Stimulated activated CD4-positive, alpha-beta T cell treated with anti-CD3 and anti-CD28 coated beads, Interleukin-15, amount 100 ng/mL, for 48 hours (primary cell): Measurements from ENCODE around the gene KRT14.
A peak's percentile ranks its signal among the peaks of the same experiment; 100 is the strongest.
"Not testable (repeated sequence)": the region's sequence is repeated elsewhere in the genome, so short reads cannot be mapped to it uniquely, and the experiment has no call there.

Experiments used
- DNase-seq, 2 donors: peaks; one replicate each; pipeline ENCODE4 v3.0.0-alpha.2; 2020; ENCODE audit warnings: low read depth in 2 of 2

KRT14 gene

DNA sequence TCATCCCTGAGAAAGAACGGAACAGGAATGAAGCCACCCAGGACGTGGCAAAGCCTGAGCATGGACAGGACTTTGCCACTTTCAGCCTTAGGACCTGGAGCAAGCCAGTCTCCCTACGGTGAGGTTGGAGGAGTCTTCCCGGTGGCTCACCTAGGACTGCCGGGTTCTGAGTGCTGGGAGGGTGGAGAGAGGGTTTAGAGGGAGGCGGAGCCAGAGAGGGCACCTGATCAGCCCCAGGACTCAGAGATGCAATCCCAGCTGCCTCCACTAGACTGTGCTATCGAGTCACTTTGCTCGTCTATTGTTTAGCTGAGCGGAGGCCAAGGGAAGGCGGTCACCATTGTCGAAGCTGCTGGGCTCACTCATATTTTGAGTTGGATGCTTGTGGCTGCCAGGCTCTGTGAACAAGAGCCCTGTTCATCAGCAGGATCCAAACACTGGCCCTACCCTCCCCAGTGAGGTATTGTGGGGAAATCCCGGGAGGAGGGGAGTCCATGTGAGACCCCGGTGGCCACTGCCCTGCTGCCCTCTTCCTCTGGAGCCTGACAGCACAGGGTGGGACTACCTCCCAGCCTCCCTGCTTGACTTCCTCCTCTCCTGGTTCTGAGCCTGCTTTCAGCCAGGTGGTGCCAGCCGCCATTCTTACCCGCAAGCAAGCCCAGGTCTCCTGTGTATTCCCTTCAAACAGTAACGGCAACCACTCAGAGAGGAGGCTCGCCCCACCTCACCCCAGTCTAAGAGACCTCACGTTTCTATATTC, 7.0 kb downstream of the KRT14 start:
- DNase-seq: peak; percentile 58 to 77

DNA sequence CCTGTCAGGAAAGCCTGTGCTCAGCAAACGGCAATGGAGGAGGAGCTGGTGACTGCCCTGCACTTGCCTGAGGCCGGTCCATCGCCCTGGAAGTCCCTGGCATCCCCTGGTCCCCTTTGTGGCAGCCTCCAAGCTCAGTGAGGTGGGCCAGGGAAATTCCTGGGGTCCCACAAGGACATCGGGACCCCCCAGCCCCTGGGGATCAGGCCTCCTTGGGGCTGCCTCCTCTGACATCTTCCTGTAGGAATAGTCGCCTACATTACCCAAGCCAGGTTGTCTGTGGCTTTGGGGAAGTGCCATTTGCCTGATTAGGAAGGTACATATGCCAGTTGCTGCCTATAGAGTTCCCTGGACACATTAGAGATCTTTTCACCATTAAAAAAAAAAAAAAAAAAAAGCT, 7.7 kb downstream of the KRT14 start:
- DNase-seq: no peak

DNA sequence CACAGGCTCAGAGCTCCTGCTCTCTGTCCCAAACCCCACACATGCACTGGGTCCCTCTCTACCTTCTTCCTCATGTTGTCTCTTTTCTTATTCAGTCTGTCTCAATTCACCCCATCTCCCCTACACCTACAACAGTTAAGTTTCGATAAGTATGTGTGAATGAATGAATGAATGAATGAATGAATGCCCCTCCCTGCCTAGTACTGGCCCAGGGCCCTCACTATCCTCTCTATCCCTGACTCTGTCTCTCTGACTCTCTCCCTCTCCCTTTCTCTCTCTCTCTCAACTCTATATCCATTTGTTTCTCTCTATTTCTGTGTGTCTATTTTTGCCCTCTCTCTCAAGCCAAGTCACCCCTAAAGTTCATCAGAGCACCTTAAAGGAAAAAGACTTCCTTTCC, 8.2 kb downstream of the KRT14 start:
- no peak for DNase-seq

DNA sequence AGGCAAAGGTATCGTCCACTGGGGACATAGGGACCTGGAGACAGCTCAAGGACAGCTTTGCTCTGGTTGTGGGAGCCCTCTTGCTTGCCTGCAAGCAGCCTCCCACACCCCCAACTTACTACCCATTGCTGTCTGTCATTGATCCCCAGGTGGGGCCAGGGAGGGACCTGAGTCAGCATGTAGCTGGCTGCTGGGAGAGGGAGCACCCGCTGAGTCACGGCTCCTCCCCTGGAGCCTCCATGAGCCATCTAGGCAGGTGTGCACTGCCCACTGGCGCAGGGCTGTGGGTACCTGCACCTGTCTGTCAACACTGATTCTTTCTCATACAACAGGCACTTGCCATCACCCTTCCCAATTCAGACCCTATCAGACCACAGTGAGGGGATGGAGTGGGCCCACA, 10.0 kb downstream of the KRT14 start:
- DNase-seq: not testable (repeated sequence)

DNA sequence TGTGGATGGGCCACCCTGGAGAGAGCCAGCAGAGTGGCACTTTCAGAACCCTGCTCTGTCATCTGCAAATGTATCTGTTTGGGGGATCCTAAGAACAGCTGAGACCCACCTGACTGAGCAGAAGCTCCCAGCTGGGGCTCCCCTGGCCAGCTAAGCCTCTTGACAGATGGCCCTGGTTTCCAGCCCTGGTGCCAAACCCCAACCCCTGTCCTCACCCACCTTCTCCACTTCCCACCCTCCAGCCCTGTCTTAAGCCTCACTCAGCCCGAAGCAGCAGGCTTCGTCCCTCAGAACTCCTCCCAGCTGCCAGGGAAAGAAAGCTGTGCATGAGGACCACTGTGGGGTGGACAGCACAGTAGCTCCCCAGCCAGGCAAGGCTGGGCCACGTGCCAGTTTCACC, 11.4 kb downstream of the KRT14 start:
- no peak for DNase-seq

DNA sequence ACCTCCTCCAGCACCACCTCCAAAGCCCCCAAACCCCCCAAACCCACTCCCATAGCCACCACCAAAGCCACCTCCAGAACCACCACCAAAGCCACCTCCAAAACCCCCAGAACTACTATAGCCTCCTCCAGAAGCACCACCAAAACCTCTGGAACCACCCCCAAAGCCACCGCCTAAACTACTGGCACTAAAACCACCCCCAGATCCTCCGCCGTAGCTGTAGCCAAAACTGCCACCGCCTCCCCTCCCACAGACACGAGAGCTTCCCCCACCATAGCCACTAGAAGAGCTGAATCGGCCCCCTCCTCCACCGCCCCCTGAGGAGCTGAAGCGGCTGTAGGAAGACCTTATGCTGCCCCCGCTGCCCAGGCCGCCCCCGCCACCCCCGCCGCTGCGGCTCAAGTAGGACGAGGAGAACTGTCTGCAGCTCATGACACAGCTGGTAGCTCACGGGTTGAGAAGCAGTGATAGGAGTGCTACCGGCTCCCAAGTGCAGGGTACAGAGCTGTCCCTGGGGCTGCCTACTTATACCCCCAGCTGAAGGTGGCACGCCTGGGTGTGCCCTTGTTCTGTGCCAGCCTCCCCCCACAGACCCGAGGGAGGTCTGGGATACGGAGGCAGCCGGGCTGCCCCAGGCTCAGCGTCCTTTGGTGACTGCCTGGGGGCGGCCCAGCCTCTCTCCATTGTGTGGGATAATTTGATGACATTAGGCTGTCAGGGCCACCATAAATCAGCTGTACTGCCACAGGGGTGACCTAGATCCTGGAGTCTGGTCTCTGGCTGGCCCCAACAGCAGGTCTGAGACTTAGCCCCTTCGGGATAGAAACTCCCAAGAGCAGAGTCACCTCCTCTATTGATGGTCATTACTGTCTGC, 14.9 kb downstream of the KRT14 start, which contains the start of gene KRT9:
Gene KRT9 (minus strand): TSS at position 499 of the 874 bp plus-strand sequence. CDS start 67 bp downstream, at position 432.
- DNase-seq: no peak

DNA sequence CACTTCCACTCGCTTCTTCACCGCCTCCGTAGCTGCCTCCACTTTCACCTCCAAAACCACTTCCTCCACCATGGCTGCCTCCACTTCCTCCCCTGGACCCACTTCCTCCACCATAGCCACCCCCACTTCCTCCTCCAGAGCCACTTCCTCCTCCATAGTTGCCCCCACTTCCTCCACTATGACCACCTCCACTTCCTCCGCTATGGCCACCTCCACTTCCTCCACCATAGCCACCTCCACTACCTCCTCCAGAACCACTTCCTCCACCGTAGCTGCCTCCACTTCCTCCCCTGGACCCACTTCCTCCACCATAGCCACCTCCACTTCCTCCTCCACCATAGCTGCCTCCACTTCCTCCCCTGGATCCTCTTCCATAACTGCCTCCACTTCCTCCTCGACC, 19.4 kb downstream of the KRT14 start:
- DNase-seq: no peak

DNA sequence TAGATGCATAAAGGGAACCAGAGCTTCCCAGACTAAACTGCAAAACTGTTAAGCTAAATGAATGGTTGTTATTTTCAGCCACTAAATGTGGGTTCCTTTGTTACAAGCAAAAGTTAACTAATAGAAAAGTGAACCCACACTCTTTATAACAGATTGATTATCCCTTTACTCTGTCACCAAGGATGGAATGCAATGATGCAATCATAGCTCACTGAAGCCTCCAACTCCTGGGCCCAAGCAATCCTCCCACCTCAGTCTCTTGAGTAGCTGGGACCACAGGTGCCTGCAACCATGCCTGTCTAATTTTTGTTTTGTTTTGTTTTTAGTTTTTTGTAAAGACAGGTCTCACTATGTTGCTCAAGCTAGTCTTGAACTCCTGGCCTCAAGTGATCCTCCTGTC, 21.4 kb downstream of the KRT14 start:
- no peak for DNase-seq

DNA sequence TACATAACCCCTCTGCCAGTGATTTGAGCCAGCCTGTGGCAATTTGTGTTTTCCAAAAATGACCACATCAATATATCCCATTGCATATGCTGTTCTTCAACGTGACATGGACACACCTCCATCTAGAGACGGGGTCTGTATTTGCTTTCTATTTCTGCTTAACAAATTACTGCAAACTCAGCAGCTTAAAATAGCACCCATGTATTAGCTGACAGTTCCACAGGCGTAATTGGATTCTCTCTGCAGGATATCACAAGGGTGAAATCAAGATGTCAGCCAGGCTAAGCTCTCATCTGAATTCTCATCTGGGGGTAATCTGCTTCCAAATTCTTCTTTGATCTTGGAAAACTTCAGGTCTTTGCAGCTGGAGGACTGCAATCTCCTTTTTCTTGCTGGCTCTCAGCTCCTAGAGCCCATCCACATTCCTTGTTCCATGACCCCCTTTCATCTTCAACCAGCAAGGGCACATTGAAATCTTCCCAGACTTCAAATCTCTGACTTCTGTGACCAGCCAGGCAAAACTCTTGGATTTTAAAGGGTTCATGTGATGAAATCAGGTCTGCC, 23.0 kb downstream of the KRT14 start:
- no peak for DNase-seq

DNA sequence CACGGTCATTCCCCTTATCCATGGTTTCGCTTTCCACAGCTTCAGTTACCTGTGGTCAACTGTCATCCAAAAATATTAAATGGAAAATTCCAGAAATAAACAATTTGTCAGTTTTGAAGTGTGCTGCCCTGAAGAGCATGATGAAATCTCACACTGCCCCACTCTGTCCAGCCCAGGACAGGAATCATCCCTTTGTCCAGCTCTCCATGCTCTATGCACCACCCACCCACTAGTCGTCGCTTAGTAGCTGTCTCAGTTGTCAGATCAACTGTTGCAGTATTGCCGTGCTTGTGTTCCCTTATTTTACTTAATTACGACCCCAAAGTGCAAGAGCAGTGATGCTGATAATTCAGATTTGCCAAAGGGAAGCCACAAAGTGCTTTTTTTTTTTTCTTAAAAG, 25.1 kb downstream of the KRT14 start:
- no peak for DNase-seq

DNA sequence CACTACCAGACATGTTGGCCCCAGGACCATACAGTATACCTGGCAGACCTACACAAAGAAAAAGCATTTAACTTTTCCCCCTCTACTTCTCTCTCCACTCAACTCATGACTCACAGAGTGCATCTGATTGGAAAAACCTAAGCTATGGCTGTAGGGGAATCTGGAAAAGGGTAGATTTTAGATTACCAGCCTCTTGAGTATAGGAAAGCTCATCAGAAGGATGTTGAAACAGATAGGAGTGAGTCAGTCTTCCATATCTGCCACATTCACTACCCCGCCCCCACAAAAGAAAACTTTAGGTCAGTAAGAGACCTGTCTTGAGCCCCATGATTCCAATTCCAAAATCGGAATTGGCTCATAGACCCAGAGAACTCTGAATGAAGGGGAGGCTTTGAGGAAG, 27.1 kb downstream of the KRT14 start:
- DNase-seq: no peak

DNA sequence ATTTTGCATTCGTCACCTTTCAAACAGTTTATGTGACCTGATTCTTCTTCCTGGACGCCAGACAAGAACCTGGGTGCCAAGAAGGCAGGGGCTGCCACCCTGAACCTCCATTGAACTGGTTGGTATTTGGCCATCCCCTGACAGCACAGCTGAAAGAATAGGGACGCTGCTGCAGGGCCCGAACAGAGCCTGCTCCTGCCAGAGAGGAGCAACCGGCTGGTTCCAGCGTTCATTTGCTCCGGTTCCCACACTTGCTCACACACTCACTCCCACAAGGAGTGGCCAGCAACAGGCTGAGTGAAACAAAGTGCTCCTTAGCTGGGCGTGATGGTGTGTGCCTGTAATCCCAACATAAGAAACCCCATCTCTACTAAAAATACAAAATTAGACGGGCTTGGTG, 29.8 kb downstream of the KRT14 start:
- no peak for DNase-seq

DNA sequence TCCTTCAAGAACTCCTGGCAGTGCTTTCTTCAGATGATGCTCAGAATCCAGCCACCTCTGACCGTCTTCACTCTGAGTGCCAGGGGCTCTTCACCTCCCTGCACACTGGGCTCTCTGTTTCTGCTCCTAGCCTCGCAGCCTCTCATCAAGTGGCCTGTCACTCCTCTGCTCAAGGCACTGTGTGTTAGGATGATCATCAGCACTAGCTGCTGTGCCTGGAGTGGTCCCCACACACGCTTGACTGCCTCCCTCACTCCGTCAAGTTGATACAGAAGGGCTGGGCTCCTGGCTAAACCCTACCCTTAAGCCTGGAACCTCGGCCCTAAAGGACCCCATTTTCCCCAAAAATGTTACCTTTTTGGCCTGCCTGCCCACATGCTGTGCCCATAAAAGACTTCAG, 30.4 kb downstream of the KRT14 start:
- DNase-seq: no peak

DNA sequence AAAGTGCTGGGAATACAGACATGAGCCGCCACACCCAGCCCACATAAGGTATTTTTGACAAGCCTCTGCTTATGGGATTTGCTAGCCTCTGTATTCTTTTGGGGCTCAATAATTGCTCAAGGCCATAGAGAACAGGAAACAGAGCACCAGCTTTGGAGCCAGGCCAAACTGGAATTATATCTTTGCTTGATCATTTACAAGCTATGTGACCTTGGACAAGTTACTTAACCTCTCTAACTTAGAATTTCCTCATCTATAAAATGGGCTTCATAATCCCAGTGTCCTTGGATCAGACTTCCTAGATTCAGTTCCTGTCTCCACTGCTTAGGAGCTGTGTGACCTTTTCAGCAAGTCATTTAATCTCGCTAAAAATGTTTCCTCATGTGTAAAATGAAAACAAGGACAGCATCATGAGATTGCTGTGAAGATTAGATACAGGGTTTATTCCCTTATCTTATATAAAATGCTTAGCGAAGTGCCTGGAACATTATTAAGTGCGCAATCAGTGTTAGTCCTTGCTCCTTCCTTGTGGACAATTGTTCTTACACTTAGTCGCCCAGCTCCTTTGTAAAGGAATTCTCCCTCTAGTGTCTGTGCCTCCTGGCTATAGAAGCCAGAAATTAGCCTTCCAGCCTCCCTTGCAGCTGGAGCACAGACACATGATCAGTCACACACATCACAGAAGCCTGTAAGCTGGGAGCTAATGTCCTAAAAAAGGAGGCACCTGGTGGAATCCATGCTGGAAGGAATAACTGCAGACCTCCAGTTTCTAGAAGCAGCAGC, 31.4 kb downstream of the KRT14 start:
- DNase-seq: no peak

DNA sequence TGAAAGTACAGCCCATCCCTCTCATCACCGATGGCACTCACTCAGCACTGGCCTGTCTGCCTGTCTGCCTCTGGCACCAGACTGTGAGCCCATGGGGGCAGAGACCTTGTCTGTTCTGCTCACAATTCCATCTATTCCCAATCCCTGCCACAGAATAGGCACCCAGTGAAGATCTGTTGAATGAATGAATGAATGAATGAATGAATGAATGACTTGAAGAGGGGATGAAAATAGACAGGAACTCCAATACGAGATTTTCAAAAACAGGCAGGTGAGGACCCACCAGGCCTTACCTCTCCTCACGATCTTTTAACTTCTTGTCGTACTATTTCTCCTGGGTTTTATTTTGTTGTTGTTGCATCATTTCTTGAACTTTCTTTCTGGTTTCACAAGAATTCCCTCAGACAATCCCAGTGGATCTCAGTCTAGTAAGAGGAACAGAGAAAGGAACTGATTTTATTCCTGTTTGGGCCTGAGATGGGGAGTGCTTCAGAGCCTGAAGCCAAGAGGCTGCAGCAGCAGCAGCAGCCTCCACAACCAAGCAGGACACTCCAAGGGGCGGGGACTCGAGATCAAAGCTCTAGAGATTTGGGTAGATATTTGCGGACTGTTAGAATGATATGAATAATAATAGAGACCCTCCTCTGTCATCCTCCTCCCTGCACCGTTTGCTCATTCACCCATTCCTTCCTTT, 32.6 kb downstream of the KRT14 start:
- no peak for DNase-seq

DNA sequence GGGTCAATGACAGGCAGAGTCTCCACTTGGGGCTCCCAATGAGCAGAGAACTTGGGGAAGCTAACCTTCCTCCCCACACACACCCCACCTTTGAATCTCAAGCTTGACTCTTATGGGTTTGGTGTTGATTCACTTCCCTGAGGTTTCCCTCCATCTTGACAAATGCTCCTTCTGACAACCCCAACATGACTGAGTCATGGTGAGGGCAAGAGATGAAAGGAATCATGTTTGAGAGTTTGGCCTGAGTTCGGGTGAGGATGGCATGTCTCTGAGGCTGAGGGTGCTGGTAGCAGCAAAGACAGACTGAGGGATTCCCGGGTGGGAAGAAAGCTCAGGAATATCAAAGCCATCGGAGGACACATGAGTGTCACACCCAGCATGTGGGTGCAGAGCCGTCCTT, 33.5 kb downstream of the KRT14 start:
- no peak for DNase-seq

DNA sequence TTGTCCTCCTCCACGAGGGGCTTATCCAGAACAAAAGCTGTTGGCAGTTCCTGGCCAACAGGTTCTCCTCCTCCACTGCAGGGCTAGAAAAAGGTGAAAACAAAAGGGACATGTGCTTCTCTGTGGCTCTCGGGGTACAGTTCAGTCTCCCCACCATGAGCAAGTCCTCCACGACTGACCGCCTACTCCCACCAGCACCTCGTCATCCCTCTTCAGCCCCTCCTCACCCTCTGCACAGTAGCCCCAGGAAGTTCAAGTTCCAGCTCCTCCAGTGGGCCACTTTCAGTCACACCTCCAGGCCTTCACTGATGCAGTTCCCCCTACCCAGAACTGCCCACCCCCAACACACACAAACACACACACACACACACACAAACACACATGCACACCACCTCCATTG, 34.2 kb downstream of the KRT14 start:
- DNase-seq: no peak

DNA sequence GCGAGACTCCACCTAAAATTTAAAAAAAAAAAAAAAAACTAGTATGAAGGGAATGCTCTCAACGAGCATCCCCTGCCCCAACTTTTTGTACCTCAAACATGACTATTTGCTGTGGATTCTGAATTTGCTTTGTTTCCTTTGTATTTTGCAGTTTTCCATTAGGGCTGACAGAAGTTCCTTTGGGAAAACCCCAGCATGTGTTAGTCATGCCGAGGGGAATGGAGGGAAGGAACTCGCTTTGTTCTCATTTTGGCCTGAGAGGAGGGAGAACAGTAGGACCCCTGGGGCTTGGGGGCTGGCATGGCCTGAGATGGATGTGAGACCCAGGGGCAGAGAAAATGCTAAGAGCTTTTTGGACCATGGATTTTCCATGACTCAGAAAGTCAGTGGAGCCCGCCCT, 35.3 kb downstream of the KRT14 start:
- no peak for DNase-seq

DNA sequence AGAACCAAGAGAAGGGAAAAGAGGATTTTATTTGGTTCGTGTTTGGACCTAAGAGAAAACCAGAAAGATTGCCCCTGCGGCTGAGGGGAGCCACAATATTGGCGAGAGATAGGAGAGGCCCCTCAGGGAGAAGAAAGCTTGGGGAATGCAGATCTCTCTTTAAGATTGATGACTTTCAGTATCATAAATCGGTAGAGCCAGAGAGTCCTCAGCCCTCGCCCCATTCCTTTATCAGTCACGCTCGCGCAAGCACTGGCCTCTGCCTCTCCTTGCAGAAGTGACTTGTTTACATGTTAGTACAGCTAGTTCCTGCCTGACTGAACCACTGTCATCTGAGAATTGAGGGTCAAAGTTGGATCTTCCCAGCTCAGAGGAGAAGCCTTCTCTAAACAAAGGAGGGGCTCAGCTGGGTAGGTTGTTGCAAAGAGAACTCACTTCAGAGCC, 37.1 kb downstream of the KRT14 start:
- no peak for DNase-seq

DNA sequence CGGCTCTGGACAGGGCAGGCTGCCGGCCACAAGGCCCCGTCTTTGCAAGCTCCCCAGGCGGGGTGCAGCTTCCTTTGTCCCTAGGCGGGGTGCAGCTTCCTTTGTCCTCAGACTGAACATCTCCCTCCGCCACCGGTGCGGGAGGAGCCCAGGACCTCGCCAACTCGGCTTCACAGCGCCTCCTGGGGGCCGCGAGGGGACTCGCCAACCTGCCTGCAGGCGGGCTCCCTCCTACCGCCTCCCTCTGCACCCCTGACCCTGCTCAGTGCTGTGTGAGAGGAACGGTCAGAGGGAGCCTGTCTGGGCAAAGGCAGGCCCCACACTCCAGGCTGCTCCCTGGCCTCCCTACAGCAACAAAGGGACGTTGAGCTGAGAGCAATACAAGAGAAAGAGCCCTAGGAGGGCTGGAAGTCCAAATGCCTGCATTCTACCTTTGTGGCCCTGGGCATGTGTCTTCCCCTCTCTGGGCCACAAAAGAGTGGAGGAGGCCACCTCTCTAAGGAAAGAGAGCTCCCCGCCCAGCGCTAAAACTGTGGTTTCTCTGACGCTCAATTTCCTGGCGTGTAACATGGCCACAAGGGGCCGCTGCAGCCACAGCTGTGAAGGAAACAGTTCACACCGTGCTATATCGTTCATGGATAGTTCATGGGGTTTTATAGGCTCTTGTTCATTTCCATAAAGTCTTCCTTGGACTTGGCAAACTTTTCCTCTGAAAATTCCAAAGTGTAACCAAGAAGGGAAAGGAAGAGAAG, 37.7 kb downstream of the KRT14 start:
- DNase-seq: peak; percentile 63 to 78
